ENCODE measurements around the gene HMGCS2. TPM values are rescaled to one million over a fixed set of nuclear protein-coding genes. Genes with fewer than 3 reads are reported as not detected.

Gene HMGCS2
- total and polyA plus RNA-seq, 9 of the 15 experiments (the other 6 are each of a cell fraction or from before 2014, with no cell fraction given) = 0.13 TPM; not detected in 8

- no peaks in the 10 kb centered on the region for H3K79me2 ChIP-seq (ENCODE audit: control insufficient read depth, insufficient read depth, low read length)
- DNase-seq (ENCODE audit: extremely low read depth in 1 of 4, low spot score in 3 of 4) (no peak), ATAC-seq (no peak), FAIRE-seq (no peak)
- TF ChIP-seq ARID3B (CRISPR knock-in tag; IDR thresholded peaks at IDR 0.05; ENCODE audit: borderline replicate concordance) = no peak
- no peak for TF ChIP-seq TRIM24 (IDR thresholded peaks at IDR 0.05)
- TF ChIP-seq SMC3 (conservative IDR thresholded peaks at IDR 0.05; ENCODE audit: insufficient read depth, low read depth, low read length) = no peak
- TF ChIP-seq ZNF124 (CRISPR knock-in tag; IDR thresholded peaks at IDR 0.05) = no peak
- TF ChIP-seq RNF2 (IDR thresholded peaks at IDR 0.05) = no peak
- no peak for TF ChIP-seq ZNF77 (CRISPR knock-in tag; IDR thresholded peaks at IDR 0.05)
- TF ChIP-seq EP400 (IDR thresholded peaks at IDR 0.05) = no peak
- no peak for TF ChIP-seq KLF10 (CRISPR knock-in tag; IDR thresholded peaks at IDR 0.05)
- TF ChIP-seq CEBPG (CRISPR knock-in tag; IDR thresholded peaks at IDR 0.05) = no peak
- TF ChIP-seq CEBPG (tag; conservative IDR thresholded peaks at IDR 0.05 in 1 of 2, IDR thresholded peaks at IDR 0.05 in 1 of 2) = no peak
- TF ChIP-seq, protein P1, sequence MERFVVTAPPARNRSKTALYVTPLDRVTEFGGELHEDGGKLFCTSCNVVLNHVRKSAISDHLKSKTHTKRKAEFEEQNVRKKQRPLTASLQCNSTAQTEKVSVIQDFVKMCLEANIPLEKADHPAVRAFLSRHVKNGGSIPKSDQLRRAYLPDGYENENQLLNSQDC (CRISPR knock-in tag; IDR thresholded peaks at IDR 0.05) = no peak
- no peak for TF ChIP-seq ZNF444 (CRISPR knock-in tag; IDR thresholded peaks at IDR 0.05)
- no peak for TF ChIP-seq ZNF668 (CRISPR knock-in tag; IDR thresholded peaks at IDR 0.05)
- no peak for TF ChIP-seq HCFC1 (IDR thresholded peaks at IDR 0.05; ENCODE audit: low read depth, low read length)
- intact Hi-C loops (cut with micrococcal nuclease) = no loop called here
- POLR2A ChIA-PET = interaction anchor here (0.6 kb wide), 1 partner anchor 116 kb away, joined by 3 read pairs; the partner anchor contains the start of gene ZNF697
- H3K4me2 ChIP-seq (ENCODE audit: insufficient read depth, low read length) = no peak overlapping the region
- no peaks in the 10 kb centered on the region for H4K20me1 ChIP-seq (replicated peaks; ENCODE audit: control insufficient read depth, insufficient read depth, low read length)
- CTCF ChIA-PET (ENCODE audit: low intra/inter-chr PET ratio) = no interaction called here
- no TSS peak for BruUV-seq (replicated peaks)
- H3K4me1 ChIP-seq (replicated peaks in 1 of 2; ENCODE audit: control insufficient read depth in 2 of 2, insufficient read depth in 2 of 2, low read length in 2 of 2) = no peaks in the 10 kb centered on the region
- no peaks in the 10 kb centered on the region for H3K9me1 ChIP-seq (ENCODE audit: control insufficient read depth, insufficient read depth, low read length)
- H3K9me3 ChIP-seq (replicated peaks; ENCODE audit: control insufficient read depth, insufficient read depth, low read depth, low read length) = no peaks in the 10 kb centered on the region
- in situ Hi-C loops (cut with MboI) = no loop called here
- no peak overlapping the region for H3K27ac ChIP-seq (ENCODE audit: extremely low read depth, low read depth, low read length)
- WGBS (ENCODE audit: insufficient coverage, low coverage, missing lambda C conversion rate) = 7% methylated on average over 6 of the region's 6 CpGs
- peaks cover 7 to 17% of the 10 kb centered on the region in 2 experiments; a peak in 4 of 5 replicates for H3K27me3 ChIP-seq (ENCODE audit: control insufficient read depth in 2 of 2, insufficient read depth in 2 of 2, low read length in 2 of 2)
- H3K4me3 ChIP-seq = no peak overlapping the region
- H3K36me3 ChIP-seq (ENCODE audit: control insufficient read depth, insufficient read depth, low read length) = no peaks in the 10 kb centered on the region
- H2AFZ ChIP-seq (ENCODE audit: low read depth, low read length) = no peak overlapping the region
- H3K9ac ChIP-seq (ENCODE audit: insufficient read depth in 1 of 2, low read depth in 2 of 2, low read length in 2 of 2) = no peak overlapping the region
Observed at GRCh38 chr1:119764220-119764619, 4.5 kb downstream of the HMGCS2 start.

Data from K562 (cell line).